ENCODE measurements around the gene SRRT. TPM values are rescaled to one million over a fixed set of nuclear protein-coding genes. Genes with fewer than 3 reads are reported as not detected.
"Not testable (repeated sequence)": the region's sequence is repeated elsewhere in the genome, so short reads cannot be mapped to it uniquely, and the experiment has no call there.

SRRT gene
- total RNA-seq, 1 experiment from 2014 or later, result 43.4 TPM

DNA sequence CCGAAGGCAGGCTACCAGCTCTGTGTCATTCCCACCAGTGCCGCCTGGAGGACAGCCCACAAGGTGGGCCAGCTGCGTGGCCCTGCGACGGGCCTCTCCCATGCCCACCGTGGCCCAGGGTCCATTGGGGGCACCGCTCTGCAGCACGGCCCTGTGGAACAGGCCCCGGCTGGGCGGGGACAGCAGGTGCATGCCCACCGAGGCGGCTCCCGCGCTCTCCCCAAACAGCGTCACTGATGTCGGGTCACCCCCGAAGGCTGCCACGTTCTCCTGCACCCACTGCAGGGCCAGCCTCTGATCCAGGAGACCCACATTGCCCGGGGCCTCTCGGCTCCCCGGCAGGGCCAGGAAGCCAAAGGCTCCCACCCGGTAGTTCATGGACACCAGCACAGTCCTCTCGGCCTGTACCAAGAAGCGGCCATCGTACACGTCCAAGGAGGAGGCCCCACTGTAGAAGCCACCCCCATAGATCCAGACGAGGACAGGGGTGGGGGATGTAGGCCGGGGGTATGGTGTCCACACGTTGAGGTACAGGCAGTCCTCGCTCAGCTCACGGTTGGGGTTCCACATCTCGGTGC is 18.5 kb downstream of the SRRT start:
- no peak for DNase-seq (ENCODE audit: extremely low read depth, low read depth)

DNA sequence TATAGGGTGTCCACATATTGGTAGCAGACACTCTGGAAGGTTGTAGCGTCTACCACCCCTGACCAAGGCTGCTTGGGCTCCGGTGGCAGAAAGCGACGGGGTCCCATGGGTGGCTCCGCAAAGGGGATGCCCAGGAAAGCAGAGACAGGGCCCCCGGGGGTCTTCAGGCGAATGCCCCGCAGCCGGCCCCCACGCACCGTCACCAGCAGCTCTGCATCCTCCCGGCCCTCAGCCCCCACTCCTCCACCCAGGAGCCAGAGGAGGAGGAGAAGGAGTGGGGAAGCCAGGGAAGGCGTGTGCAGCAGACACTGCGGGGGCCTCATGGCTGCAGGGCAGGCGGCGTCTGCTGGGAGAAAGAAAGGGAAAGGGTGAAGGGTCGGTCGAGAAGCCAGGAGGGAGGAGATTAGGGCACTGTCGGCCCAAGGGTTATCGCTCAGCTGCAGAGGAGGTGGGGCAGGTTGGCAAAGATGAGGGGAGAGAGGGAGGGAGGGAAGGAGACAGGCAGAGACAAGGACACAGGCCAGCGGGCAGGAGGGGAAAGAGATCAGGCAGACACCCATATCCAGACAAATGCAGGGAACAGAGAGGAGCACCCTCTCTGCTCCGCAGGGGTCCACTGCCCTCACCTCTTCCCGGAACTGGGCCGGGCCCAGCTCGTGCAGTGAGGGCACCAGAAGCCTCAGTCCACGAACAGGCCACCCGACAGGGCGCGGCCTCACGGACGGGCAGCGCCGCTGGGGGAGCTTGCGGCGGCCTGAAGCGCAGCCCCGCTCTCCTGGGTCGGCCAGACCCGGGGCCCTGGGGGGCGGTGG is 19.2 kb downstream of the SRRT start:
- no peak for DNase-seq (ENCODE audit: extremely low read depth, low read depth)

DNA sequence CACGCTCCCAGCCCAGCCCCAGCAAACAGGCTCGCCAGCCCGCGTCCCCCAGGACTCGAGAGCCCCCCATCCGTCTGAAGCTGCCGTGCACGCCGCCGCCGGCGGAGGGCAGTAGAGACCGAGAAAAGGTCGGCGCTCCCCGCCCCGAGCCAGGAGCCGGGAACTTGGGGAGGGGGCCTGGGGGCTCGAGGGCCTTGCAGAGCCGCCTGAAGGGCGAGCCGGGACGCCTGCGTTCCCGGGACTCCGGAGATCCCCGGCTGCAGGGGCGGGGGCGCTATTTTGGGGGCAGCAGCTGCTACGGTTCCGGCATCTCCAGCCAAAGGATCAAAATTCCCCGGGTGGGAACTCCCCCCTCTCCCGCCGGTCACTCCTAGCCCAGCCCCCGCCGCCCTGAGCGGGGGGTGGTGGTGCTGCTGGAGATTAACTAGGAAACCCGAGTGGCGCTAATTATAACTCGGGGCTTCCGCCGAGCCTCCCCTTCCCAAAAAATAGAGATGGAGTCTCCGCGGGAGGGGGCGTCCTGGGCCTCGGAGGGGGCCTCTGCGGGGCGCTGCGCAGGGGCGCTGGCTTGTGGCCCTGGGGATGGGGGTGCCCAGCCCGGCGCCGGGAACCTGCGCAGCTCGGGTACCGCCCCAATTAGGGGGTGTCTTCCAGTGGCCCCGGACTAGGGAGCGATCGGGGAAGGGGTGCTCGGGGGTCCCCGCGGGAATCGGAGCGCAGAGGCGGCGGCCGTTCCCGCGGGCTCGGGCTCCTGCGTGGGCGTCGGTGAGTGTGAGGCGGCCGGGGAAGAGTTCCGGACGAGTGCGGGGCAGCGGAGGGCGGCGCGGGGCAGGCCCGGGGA is 20.2 kb downstream of the SRRT start:
- DNase-seq (ENCODE audit: extremely low read depth, low read depth), result no peak

DNA sequence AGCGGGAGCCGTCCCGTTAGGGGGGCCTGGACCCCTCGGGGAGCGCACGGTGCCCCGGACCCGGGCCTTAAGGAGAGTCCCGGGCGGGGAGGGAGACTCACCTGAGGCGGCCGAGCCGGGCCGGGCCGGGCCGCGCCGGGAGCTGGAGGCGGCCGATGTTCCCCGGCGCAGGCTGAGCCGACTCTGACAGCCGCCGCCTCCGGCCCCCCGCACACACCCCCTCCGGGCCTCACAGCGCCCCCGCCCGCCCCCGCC is 20.7 kb downstream of the SRRT start, which contains the start of gene ACHE:
ACHE (minus strand) TSS at position 188 of the 255 bp plus-strand sequence. CDS start 1,656 bp downstream, outside the sequence.
- DNase-seq (ENCODE audit: extremely low read depth, low read depth), result no peak

DNA sequence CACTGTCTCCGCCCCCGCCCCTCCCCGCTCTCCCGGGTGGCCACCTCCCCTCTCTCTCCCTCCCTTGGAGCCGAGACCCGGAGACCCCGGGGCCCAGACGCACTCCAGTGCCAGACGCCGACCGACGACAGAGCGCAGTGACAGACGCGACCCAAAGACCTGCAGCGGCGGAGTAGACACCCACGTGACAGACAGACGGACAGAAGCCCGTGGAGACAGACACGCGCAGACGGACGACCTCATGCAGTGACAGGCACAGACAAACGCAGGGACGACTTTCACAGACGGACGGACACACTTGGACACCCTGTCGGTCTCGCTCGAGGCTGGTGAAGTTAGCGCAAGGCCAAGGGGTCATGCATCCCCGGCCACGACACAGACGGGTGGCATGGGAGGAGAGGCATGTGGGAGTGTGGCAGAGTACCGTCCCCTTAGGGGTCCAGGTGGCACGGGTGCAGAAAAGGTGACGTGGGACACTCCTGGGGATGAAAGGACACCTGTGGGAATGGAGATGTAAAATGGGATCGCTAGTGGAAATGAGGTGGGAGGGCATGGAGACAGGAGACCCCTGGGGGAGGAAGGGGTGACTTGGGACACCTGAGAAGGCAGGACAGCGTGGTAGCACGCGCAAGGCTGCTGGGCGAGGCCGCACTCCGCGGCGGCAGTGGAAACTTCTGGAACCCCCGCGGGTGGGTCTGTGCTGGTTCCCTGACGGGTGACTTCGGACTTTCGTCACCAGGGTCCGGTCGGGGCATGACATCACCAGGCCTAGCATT is 21.2 kb downstream of the SRRT start:
- no peak for DNase-seq (ENCODE audit: extremely low read depth, low read depth)

DNA sequence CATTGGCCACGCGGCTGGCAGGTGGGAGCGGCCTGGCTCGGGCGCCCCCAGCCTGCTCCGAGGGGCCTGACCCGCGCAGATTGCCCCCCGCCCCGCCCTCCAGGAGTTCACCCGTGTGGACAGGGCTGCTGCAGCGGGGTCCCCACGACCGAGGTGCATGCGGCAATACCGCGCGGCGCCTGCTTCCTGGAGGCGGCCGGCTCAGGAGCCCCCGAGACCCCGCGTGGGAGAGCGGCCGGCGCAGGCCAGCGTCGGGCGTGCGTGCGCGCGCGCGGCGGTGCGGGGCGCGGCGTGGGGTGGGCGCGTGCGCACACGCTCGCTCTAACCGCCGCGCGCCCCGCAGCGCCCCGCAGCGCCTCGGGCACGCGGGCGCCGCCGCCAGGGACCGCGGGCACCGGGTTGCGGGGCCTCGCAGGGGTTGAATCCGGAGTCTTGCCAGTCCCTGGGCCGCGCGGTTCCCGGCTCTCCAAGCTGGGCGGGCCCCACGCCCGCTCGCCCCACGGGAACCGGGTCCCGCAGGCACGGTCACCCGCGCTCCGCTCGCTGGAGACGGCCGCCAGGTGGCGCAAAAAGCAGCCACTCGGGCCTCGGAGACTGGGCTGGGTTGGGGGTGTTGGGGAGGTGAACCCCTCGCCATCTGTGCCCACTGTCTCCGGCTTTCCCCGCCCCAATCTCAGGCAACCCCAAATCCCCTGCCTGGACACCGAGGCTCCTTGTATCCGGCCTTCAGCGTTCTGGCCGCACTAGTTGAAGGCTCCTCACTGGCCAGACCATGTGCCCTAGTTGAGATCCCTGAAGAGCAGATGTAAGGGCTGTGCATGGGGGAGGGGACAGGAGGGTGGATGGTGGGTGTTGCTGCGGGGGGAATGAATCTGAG is 22.1 kb downstream of the SRRT start:
- no peak for DNase-seq (ENCODE audit: extremely low read depth, low read depth)

DNA sequence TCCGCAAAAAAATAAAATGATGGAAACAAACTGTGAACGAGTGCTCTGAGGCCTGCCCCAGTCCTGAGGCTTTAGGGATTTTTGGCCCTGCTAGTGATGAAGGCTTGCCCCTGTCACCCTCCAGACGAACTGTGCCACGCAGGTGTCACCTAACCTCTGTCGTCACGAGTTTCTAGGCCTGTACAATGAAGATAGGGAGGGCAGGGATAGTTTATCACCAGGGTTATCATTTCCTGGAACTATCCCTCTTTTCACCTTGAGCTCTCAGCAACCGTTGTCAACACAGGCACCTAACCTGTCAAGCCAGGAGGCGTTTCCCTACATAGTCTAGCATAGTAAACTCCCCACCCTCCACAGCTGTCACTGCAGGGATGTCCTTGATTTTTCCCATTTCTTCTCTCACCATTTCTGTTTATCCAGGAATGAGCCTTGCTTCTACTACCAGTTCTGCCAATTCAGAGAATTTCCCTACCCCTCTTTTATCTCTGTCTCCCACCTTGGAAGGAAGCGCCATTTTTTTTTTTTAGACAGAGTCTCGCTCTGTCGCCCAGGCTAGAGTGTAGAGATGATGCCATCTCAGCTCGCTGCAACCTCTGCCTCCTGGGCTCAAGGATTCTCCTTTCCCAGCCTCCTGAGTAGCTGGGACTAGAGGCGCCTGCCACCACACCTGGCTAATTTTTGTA is 23.0 kb downstream of the SRRT start:
- no peak for DNase-seq (ENCODE audit: extremely low read depth, low read depth)

DNA sequence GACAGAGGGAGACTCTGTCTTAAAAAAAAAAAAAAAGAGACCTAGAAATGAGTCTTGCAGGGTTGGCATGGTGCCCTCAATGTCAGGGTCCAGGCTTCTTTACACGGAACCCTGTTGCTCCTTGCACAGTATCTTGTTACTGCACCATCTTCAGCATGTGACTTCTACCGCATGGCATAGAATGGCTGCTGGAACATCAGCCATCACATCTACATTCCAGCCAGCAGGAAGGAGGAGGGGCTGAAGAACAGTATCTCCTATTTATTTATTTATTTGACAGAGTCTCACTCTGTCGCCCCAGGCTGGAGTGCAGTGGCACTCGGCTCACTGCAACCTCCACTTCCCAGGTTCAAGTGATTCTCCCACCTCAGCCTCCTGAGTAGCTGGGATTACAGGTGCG is 24.5 kb downstream of the SRRT start:
- no peak for DNase-seq (ENCODE audit: extremely low read depth, low read depth)

DNA sequence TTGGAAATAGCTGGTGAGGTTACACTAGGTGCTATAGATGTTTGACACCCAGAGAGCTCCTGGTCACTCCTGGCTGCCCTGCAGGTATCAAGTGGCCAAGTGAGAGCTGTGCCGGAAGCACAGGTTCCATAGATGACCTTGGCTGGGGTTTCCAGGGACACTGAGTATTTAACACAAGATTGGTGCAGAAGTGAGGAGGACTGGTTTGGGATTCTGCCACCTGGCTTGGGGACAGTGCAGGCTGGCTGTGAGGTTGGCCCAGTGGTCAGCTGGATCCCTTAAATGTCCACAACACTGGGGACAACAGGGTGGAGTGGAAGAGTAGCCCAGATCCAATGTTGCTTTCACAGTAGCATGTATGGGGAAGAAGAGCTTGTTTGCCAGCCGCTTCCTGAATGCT is 26.1 kb downstream of the SRRT start:
- DNase-seq (ENCODE audit: extremely low read depth, low read depth), result no peak

DNA sequence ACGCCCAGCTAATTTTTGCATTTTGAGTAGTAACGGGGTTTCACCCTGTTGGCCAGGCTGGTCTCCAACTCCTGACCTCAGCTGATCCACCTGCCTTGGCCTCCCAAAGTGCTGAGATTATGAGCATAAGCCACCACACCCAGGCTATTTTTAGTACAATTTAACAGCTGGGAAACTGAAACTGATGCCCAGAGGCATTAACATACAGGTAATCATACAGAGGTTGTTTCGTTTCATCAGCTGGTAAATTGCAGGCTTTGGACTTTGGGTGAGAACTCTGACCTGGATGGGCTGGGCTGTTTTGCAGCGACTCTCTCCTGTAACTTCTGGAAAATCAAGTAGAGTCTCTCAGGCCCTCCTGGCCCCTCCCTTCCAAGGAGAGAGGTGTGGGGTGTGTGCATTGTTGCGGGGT is 27.0 kb downstream of the SRRT start:
- DNase-seq (ENCODE audit: extremely low read depth, low read depth), result no peak

DNA sequence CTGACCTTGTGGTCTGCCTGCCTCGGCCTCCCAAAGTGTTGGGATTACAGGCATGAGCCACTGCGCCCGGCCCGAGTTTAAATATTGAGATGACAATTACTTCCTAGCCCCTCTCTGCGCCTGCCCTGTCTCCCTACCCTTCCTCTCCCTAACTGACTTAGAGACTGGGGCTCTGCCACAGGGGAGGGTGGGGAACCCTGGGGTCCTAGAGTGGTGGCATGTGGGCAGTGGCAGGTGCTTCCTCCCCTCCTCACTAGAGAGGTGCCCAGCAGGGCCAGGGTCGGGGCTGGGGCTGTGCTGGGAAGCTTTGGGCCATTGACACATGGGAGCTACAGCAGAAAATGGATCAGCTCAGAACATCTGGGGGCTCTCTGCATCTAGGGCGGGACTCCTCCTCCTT is 27.7 kb downstream of the SRRT start:
- no peak for DNase-seq (ENCODE audit: extremely low read depth, low read depth)

DNA sequence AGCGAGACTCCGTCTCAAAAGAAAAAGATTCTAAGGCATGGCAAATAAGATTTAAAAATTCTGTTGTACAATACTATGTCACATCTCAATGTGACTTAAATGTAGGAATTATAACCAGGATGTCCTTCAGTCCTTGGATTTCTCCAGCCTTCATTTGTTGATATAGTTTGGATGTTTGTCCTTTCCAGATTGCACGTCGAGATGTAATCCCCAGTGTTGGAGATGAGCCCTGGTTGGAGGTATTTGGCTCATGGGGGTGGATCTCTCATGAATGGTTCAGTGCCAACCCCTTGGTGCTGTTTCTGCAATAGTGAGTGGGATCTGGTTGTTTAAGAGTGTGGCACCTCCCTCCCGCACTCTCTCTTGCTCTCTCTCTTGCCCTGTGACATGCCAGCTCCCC is 33.6 kb downstream of the SRRT start:
- no peak for DNase-seq (ENCODE audit: extremely low read depth, low read depth)

DNA sequence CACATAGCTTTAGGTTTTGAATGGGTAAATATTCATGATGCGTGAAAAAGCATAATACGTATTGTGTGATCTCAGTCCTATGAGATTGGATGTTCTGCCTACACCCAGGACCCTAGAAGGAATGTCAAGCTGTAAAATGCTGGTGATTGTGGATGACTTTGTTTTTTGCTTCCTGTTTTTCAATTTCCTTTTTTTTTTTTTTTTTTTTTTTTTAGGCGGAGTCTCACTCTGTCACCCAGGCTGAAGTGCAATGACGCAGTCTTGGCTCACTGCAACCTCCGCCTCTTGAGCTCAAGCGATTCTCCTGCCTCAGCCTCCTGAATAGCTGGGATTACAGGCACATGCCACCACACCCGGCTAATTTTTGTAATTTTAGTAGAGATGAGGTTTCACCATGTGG is 35.5 kb downstream of the SRRT start:
- not testable (repeated sequence) for DNase-seq (ENCODE audit: extremely low read depth, low read depth)

DNA sequence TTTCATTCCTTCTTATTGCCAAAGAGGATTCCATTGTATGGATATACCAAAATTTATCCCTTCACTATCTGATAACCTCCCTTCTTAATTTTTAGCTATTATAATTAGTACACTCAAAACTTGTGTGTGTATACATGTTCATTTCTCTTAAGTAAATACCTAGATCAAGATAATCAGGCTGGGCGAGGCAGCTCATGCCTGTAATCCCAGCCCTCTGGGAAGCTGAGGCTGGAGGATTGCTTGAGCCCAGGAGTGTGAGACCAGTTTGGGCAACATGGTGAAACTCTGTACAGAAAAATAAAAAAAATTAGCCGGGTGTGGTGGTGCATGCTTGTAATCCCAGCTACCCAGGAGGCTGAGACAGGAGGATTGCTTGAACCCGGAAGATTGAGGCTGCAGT is 36.6 kb downstream of the SRRT start:
- DNase-seq (ENCODE audit: extremely low read depth, low read depth), result no peak

DNA sequence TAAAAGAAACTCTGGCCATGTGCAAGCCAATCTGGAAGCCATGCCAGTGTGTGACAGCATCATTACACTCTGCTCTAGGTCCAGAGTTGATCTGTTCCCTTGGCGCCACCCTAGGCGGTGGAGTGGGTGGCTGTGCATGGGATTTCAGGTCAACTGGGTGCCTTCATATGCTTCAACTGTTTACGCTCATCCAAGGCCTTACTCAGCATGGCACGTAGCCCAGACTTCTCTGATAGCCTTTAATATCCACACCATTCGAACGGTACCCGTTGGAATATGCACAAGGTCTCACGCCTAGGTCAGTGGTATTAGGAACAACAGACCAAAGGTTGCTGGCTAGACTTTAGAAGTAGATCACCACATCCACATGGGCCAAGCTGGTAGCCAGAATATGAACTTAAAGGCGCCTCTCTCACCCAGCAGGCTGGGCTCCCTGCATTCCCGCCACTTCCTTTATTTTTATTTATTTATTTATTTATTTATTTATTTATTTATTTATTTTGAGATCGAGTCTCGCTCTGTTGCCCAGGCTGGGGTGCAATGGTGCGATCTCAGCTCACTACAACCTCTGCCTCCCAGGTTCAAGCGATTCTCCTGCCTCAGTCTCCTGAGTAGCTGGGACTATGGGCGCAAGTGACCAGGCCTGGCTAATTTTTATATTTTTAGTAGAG is 39.4 kb downstream of the SRRT start:
- DNase-seq (ENCODE audit: extremely low read depth, low read depth), result no peak

DNA sequence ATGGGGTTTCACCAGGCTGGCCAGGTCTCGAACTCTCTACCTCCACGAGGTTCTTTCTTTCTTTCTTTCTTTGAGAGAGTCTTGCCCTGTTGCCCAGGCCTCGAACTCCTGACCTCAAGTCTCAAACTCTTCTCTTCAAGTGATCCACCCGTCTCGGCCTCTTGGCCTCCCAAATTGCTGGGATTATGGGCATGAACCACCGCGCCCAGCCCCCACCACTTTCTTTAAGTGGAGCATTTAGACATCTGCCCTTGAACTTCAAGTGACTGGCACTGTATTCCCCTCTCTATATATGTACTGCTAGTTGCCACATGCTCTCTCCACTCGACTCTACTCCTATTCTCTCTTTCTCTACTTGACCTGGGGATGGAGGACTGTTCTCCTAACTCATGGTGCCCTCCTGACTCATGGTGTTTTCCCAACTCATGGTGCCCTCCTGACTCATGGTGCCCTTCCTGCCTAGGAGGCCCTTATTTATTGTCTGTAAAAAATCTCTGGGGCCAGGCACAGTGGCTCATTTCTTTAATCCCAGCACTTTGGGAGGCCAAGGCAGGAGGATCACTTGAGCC is 40.1 kb downstream of the SRRT start:
- DNase-seq (ENCODE audit: extremely low read depth, low read depth), result no peak

DNA sequence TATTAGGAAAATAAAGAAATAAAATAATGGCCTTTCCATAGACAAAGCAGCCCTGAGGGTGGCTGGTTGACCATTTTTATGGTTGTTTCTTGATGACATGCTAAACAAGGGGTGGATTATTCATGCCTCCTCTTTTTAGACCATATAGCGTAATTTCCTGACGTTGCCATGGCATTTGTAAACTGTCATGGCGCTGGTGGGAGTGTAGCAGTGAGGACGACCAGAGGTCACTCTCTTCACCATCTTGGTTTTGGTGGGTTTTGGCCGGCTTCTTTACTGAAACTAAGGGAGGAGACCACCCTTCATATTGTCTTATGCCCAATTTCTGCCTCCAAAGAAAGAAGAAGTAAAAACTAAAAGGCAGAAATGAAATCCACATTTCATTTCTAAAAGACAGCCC is 44.4 kb downstream of the SRRT start:
- DNase-seq (ENCODE audit: extremely low read depth, low read depth), result not testable (repeated sequence)

DNA sequence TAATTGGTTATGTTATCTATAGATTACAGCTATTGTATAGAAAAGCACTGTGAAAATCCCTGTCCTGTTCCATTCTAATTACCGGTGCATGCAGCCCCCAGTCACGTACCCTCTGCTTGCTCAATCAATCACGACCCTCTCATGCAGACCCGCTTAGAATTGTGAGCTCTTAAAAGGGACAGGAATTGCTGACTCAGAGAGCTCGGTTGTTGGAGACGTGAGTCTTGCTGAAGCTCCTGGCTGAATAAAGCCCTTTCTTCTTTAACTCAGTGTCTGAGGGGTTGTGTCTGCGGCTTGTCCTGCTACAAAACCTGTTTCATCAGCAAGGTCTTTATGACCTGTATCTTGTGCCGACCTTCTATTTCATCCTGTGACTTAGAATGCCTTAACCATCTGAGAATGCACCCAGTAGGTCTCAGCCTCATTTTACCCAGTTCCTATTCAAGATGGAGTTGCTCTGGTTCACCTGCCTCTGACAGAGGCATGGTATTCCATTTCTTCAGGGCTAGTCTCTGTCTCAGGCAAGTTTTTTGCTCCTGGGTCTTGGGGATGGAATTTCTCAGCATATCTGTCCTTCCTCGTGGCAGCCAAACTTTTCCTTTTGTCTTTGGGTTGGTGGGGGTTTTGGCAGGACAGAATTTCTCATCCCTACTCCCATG is 45.0 kb downstream of the SRRT start:
- DNase-seq (ENCODE audit: extremely low read depth, low read depth), result not testable (repeated sequence)

All from NCI-H460 (cell line).